SW480 (cell line): ENCODE measurements around the gene MORN5.
A peak's percentile ranks its signal among the peaks of the same experiment; 100 is the strongest.

Experiments used
- DNase-seq: peaks from one replicate; pipeline ENCODE4 v3.0.0-alpha.2; 2016; ENCODE audit warnings: low spot score

MORN5 gene

DNA sequence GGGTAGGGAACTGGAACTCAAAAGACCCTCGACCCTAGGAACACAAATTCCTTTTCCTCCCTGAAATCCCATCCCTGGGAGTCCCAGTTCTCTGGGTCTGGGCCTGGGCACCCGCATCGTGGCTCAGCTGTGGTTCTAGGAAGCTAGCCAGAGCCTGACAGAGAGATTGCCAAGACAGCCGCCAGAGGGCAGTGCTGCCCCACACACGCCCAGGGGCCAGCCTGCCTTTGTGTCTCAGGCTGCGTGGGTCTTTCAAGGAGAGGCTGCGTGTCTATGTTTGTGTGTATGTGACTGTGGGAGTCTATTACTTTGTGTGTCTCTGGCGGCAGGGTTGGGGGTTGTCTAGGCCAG lies 34.6 kb upstream of the MORN5 start:
- DNase-seq, result peak; percentile 65

DNA sequence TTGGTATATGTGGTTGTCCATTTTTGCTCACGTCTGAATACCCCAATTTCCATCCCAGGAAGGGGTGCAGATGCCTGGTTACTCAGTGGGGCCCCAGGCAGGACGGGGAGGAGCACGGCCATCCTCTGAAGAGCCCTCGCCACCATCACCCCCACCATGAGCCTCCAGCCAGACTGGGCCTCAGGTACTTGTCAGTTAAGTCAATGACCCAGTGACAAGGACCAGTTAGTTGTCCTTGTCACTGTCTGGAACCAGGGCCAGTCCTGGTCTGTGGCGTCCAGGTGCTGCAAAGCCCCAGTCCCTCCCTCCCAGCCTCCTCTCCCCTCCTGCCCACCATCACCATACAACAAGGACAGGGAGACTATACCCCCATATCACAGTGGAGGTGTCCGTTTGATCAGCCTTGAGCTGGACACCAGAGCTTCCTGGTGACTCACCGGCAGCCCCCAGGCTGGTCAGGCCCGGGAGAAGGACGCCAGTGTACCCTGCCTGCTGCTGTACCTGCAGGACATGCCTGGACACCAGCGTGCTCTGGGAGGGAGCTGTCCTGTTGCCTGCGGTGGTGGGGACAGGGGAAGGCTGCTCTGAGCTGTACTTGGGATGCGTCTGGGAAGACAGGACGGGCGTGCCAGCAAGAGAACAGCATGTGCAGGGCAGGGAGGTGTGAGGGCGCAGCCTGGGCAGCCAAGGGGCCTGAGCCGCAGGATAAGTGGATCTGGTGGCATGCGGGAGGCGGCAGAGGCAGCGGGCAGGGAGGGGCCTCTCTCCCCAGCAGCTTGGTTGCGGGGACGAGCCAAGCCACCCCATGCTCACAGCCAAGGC lies 34.0 kb upstream of the MORN5 start:
- no peak for DNase-seq

DNA sequence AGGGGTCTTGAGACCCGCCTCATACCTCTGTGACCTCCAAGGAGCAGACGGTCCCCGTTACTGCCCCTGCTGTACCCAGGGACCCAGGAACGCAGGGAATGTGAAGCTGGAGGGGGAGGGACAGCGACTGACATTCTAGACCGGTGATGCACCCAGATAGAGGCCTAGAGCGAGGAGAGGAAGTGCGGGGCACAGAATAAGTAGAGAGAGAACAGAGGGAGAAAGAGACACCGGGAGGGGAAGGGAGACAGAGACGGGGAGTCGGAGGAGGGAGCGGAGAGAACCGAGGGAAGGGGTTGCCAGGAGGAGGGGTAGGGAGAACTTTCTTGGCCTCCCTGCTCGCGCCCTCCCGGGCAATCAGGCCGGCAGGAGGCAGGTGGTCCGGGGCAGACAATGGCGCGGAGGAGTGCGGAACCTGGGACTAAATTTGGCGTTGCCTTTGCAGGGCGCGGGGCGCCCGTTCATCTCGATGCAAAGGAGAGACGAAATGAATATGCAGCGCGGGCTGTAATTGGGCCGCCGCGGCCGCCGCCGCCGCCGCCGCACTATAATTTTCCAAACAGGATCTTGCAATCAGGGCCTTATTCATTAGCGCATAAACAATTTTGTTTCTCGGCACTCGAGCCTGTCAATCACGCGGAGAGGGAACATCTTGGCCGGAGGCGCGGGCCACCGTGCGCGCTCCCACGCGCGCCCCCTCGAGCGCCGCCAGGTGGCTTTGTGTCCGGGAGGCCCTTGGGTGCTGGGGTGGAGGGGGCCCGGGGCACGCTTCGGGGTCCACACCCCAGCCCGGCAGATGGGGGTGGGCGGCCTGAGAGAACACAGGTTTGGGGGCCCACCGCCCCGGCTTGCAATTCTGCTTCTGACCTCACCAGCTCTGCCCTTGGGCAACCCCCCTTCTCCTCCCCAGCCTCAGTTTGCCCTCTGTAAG lies 33.1 kb upstream of the MORN5 start:
- DNase-seq, result no peak

DNA sequence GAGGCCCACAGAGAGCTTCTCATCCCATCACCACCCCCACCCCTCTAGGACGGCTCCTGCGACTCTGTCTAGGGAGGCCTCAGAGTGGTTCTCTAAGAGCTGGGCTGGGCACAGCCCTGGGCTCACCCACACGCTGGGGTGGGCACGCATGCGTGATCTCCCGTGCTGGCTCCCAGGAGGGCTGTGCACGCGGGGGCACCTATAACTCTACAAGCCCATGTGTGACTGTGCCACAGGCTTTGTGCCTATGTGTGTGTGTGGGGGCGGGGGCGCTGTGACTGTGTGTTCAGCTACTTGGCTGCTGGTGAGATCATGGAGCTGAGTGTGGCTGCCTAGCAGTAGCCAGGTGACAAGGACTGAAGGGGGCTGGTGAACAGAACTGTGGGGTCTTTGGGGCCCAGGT lies 32.3 kb upstream of the MORN5 start:
- no peak for DNase-seq

DNA sequence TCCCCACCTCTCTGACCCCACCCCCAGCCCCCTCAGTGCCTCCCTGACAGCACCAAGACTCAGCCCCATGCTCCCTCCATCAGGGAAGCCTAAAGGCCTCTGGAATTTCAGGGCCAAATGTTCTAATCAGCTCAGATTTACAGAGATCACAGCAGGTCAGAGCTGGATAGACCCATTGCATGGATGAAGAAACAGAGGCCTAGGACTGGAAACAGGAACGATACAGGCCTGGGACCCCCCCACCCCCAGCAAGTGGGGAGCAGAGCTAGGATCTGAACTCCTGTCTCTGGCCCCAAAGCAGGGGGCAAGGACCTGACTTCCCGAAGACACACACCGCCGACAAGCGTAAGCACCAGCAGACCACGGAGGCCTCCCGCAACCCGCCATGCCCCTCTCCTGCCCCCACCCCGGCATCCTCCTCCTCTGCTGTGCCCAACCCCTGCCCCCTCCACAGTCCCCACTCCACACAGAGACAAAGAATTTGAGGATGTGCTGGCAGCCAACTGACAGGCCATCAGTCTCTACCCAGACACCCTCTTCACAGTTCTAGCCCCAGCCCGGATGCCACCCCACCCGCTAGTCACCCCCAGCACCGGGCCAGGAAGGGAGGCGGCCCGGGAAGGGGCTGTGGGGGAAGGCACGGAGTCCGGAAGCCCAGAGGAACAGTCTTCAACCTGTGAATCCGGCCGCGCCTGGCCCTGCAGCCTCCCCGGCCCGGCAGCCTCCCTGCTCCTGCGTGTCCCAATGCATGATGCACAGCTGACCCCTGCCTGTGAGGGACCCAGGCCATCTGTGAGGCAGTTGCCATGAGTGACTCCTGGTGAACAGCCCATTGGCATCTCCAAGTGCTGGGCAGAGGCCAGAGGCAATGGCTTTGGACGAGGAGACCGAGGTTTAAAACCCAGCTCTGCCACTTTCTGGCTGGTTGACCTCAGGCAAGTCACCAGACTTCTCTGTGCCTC lies 31.4 kb upstream of the MORN5 start:
- no peak for DNase-seq

DNA sequence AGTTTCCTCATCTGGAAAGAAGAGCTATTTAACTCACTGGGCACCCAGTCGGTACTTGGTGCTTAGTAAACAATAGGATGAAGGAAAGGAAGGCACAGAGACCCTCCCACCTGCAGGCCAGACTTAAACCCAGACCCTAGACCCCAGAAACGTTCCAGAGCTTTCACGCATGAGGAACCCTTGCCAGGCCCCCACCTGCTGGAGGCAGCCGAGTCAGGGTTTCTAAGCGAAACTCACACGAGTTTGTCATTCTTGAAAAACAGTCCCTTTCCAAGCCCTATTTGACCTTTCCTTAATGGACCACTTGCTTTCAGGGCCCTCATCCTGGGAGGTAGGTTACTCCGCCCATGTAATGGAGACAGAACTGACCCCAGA lies 30.8 kb upstream of the MORN5 start:
- DNase-seq, result no peak

DNA sequence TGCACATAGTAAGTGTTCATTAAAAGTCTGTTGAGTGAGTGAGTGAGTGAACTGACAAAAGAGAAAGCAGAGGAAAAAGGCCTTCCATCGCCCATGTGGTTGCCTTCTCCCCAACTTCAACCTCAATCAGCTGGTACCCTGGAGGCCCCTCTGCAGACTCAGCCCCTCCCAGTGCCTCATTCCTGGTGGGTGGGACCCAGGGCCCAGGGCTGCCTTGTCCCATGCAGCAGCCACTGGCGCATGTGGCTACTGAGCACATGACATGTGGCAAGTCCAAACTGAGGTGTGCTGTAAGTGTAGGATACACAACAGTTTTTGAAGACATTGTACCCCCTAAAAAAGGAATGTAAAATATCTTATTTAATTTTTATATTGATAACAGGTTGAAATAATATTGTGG lies 29.7 kb upstream of the MORN5 start:
- no peak for DNase-seq

DNA sequence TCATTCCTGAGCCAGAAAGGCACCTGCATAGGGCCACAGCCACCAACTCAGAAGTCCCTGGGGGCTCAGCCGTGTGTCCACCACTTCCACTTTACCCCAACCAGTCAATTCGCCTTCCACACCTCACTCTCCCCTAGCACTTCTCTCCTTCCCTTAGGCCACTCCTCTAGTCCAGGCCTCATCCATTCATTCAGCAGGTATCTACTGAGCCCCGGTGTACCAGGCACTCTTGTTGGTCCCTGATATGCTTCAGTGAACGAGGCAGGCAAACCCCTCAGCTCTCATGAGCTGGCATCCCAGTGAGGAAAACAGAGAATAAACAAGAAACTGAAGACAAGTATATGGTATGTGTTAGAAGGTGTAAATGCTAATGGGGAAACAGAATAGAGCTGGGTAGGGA lies 28.9 kb upstream of the MORN5 start:
- DNase-seq, result no peak

DNA sequence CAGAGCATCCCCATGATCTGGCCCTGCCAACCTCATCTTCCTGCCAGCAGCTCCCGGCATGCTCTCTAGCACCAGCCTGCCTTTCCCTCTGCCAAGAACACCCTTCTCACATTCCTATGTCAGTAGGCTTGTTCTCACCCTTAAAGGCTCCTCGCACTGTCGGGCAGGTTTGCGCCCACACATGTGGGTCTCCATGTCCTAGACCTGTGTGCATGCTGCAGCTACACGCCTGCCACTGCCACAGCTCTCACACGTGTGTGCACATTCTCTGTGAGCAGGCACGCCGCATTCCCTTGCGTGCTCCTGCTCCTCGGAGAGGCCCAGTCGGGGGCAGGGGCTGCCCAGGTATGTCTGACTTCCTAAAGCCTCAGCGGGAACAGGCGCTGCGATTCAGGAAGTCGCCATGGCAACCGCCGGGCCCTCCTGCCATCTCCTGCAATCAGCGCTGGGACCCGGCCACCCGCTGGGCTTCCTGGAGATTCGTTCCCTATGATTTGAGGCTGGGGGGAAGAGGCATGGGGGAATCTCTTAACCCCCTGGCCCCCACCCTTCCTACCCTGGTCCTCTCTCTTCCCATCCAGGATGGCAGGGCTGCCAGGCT lies 28.2 kb upstream of the MORN5 start:
- DNase-seq, result no peak

DNA sequence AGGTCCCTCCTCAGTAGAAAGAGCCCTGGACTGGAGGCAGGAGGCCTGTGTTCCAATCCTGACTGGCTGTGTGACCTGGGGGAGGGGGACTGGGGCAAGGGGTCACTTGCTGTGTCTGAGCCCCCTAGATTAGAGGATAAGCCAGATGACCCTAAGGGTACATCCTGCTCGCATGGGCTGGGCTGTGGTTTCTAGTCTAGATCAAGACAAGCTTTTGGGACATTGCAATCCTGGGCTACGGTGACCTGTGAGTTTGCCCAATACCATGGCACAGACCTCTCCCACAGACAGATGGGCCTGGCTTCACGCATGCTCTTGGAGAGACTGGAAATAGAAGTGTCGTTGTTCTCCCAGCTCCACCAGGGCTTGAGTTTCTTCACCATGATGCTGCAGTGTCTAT lies 27.2 kb upstream of the MORN5 start:
- DNase-seq, result no peak

DNA sequence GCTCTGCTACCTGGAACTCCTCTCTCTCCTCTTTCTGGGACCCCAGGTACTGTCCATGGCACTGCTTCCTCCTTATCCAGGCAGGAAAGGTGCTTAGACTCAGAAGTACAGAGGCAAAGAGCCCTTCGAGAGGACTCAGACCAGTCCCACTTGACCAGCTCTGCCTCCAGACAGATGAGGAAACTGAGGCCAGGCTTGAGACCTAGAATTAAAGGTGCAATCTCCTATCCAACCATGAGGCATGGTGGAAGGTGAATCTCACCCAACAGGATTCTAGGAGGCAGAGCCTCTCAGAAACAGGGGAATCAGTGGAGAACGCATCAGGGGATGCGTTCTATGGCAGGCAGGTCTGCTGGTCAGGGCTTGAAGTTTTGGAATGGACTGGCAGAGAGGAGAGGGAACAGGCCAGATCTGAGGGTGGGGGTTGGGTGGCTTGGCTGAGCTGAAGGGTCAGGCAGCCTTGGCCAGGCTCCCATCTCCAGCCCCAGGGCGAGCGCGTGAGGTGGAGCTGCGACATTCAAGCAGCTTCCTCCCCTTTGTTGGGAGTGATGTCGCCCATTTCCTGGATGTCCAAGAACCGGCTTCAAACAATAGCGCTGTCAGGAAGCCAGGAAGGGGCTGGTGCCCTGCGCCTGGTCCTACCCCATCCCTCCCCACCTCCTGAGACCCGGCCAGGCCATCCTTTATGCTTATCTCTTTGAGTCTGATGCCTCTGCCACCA lies 26.3 kb upstream of the MORN5 start:
- DNase-seq, result no peak

DNA sequence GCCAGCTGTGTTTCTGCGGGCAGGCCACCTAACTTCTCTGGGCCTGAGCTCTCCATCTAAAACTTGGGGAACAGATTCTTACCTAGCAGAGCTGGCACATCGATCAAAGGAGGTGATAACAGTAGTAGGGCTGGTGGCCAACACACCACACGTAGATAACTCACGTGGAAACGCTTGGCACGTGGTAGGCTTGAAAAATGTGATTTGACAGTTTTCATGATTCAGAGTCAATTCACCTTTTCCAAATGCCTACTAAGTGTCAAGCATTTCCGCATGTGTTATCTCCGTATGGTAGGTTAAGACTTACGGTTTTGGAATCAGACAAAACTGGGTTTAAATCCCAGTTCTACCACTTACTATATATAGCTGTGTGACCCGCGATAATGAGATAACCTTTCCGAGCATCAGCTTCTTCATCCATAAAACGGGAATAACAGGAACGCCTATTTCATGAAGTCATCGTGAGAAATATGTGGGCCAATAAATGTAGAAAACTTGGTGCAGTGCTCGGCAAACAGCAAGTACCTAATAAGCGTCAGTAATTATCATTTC lies 25.6 kb upstream of the MORN5 start:
- no peak for DNase-seq

DNA sequence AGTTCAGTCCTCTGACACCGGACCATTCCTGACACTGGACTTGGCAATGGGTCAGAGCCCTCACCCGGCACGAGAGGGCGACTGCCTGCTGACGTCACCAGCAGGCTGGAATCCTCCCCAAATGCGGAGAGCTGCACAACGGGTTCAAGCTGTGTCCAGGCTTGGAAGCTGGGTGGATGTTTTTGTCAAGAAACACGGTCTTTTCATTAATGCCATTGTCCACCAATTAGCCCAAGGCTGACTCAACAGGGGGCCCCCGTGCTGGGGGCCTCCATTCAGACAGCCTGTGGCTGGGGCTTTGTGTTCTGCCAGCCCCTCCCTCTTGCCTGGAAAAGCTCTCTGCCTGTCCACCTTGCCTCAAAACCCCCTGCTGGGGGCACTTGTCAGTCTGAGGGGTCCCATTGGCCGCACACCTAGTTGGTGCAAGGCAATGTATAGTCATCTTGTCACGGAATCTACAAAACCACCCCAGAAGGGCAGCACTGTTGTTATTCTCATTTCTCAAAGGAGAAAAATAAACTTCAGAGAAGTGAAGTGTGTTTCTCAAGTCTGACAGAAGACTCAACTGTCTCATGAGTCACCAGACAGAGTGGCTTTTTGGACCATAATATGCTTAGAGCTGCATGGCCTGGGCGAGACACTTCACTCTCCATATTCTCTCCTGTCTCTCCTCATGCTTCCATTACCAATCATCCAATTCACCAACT lies 24.7 kb upstream of the MORN5 start:
- DNase-seq, result no peak

DNA sequence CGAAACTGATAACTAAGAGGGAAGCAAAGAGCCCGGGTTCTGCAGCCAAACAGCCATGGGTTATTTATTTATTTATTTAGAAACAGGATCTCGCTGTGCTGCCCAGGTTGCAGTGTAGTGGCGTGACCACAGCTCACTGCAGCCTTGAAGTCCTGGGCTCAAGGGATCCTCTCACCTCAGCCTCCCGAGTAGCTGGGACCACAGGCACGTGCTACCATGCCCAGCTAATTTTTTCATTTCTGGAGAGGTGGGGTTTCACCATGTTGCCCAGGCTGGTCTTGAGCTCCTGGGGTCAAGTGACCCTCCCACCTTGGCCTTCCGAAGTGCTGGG lies 24.2 kb upstream of the MORN5 start:
- DNase-seq, result no peak

DNA sequence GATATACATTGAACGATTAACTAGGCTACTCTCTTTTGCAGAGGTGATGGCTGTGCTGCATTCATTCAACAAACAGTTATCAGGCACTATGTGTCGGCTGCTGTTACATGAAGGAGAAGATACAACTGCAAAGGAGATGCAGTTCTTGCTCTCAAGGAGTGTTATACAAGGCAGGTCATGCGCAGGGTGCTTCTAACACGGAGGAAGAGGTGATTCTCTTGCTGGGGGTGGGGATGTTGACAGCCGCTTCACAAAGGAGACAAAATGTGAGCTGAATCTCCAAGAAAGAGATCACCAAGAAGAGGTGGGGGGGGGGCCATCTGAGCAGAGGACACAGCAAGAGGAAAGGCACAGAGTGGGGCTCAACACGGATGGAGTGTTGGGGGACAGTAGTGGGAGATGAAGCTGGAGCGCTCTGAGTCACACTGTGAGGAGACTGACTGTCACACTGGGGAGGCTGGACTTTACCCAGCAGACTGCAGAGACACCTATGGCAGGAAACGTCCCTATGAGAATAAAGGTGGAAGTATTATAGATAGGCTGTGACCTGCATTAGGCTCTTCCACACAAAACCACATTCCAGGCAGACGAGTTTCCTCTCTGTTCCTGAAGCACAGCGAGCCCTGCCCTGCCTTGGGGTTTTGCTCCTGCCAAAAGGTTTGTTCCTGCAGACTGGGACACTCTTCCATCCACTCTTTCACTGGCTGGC lies 21.0 kb upstream of the MORN5 start:
- DNase-seq, result peak; percentile 29

DNA sequence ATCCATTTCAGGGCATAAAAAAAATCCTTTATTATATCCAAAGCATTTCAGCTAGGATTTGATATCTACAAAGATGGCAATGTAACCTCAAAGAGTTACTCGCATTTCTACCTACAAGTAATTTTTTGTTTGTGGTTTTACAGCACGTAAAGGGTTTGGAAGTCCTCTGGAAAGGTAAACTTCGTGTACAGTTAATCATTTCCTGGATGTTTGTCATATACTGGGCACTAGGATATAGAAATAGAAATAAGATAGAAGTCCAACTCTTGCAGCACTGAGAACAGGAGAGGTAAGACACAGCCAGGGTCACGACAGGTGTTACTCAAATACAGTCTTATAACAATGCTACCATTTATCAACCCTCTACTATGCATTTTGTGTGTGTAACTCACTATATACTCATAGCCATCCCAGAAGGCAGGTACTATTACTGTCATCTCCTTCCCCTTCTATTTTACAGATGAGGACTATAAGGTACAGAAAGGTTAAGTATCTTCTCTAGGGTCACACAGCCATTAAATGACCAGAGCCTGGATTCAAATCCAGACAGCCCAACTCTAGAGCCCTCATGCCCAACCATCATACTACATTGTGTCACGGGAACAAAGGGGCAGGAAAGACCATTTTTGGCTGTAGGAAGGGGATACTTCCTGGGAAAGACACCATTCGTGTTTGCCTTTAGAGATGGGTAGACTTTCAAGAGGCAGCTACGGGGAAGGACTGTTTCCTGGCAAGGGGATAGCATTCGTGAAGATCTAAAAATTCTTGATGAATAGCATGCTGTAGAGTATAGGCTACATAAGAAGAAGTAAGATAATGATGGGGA lies 19.1 kb upstream of the MORN5 start:
- DNase-seq, result no peak

DNA sequence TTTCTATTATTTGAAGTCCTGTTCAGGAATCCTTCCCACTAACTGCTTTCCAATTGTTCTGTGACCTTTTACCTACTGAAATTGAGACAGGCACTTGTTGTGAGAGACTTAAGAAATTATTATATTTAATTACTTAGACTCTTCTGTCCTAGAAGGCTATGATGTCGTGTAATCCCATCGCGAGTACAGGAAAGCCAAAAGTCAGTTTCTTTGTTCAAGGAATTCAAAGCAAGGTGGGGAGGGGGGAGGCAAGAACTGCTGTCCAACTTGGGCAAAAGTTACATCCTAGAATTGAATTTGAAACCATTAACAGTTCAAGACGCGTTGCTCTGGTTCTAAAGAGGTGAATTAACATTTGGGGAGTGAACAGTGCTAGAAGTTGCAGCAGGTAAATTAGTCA lies 18.0 kb upstream of the MORN5 start:
- DNase-seq, result no peak

DNA sequence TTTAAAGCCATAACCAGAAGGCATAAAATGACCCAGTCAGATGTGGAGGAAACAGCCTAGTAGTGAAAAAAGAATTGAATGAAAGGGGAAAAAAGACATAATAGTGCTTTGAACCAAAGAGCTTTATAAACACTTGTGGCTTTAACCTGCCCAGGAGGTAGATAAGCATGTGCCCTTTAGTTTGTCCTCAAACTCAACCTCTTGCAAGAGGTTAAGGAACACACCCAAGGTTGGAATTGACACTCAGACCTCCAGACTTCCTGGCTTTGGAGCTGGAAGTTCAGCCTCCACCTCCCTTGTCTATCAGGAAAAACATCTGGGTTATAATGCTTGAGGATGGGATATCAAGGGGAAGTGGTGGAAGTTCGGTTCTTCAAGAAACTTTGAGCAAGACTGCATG lies 16.4 kb upstream of the MORN5 start:
- DNase-seq, result no peak

DNA sequence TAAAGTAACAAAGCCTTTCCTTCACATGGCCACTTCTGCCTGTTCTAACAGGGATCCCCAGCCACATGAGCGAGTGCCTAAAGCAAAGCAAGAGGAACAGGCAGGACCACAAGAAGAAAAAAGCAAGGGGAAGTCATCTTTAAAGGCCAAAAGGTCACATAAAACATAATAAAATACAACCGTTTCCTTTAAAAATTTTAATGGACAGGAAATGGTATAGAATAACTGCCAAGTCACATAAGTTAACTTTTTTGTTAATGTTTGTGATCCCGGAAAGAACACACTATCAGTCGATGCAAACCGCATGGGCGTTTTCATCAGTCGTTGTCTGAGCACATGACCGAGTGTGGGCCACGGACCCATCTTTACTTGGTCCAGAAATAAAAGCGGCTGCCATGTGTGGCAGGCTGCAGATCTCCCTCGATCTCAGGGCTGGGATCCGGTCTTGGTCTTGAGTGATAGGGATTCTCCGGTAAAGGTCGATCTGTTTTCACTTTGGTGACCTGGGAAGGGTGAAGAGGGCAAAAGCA lies 15.8 kb upstream of the MORN5 start:
- no peak for DNase-seq
